ENCODE measurements around the gene IL17RC. TPM values are rescaled to one million over a fixed set of nuclear protein-coding genes. Genes with fewer than 3 reads are reported as not detected.

IL17RC gene
- total RNA-seq, 6 experiments from 2014 or later, result 19.5 to 53.4 (median 40.1) TPM

DNA sequence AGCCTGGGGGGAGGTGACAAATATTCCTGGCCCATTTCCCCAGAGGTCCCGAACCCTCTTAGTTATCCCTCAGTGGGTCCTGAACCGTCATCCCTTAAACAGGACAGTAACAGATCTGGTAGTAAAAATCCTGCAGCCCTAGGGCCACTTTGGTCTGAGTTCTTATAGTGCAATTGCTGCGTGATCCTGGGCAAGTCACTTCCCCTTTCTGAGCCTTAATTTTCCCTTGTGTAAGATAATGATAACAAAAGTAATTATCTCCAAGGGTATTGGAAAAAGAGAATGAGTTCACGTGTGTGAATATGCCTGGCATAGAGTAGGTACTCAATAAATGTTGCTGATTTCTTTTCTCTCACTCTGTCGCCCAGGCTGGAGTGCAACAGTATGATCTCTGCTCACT, 29.4 kb upstream of the IL17RC start:
- H3K4me1 ChIP-seq, result peaks cover 0 to 14% (median 4%) of the 10 kb centered on the region in 4 donors
- no peaks in the 10 kb centered on the region for H3K36me3 ChIP-seq
- DNase-seq, result no peak
- TF ChIP-seq, protein P1, sequence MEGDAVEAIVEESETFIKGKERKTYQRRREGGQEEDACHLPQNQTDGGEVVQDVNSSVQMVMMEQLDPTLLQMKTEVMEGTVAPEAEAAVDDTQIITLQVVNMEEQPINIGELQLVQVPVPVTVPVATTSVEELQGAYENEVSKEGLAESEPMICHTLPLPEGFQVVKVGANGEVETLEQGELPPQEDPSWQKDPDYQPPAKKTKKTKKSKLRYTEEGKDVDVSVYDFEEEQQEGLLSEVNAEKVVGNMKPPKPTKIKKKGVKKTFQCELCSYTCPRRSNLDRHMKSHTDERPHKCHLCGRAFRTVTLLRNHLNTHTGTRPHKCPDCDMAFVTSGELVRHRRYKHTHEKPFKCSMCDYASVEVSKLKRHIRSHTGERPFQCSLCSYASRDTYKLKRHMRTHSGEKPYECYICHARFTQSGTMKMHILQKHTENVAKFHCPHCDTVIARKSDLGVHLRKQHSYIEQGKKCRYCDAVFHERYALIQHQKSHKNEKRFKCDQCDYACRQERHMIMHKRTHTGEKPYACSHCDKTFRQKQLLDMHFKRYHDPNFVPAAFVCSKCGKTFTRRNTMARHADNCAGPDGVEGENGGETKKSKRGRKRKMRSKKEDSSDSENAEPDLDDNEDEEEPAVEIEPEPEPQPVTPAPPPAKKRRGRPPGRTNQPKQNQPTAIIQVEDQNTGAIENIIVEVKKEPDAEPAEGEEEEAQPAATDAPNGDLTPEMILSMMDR (IDR thresholded peaks at IDR 0.05), result no peak
- no peak for TF ChIP-seq POLR2A (IDR thresholded peaks at IDR 0.05)
- no peaks in the 10 kb centered on the region for H3K9me3 ChIP-seq
- H3K27me3 ChIP-seq, result no peaks in the 10 kb centered on the region
- no peak overlapping the region for H3K27ac ChIP-seq
- no peak for ATAC-seq
- intact Hi-C loops (cut with DNase I), result no loop called here
- H3K4me3 ChIP-seq, result no peak overlapping the region
- 67% methylated on average over 3 of the region's 5 CpGs for WGBS (ENCODE audit: insufficient coverage, low coverage, low lambda C conversion rate, missing lambda C conversion rate)

DNA sequence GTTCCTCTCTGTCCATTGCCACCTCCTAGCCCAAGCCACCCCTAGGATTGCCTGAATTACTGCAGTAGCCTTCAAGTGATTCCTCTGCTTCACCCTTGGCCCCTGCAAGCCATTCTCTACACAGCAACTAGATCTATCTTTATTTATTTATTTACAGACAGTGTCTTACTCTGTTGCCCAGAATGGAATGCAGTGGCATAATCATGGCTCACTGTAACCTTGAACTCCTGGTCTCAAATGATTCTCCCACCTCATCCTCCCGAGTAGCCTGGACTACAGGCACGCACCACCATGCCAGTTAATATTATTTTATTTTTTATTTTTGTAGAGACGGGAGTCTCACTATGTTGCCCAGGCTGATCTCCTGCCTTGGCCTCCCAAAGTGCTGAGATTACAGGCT, 28.4 kb upstream of the IL17RC start:
- Histone ChIP-seq H3K27me3 (no peaks in the 10 kb centered on the region), H3K36me3 (peaks cover 0 to 10% (median 0%) of the 10 kb centered on the region in 4 donors), H3K4me1 (peaks cover 0 to 14% (median 4%) of the 10 kb centered on the region in 4 donors), H3K9me3 (no peaks in the 10 kb centered on the region), H3K4me3 (no peak overlapping the region), H3K27ac (no peak overlapping the region)
- DNase-seq (no peak), ATAC-seq (no peak)
- intact Hi-C loops (cut with DNase I), result no loop called here
- 66% methylated on average over 3 of the region's 3 CpGs for WGBS (ENCODE audit: insufficient coverage, low coverage, low lambda C conversion rate, missing lambda C conversion rate)
- no peak for TF ChIP-seq POLR2A (IDR thresholded peaks at IDR 0.05)
- TF ChIP-seq, protein P1 (IDR thresholded peaks at IDR 0.05), result no peak

DNA sequence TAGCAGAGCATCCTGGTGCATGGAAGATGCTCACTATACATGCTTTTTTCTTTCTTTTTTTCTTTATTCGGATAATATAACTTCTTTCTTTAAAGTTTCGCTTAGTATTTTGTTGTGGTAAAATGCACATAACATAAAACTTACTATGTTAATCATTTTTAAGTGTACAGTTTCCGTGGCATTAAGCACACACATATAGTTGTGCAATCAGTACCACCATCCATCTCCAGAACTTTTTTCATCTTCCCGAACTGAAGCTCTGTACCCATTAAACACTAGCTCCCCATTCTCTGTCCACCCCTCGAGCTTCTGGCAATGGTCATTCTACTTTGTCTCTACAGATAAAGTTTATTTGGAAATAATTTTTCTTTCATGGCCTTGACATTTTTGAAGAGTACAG, 27.5 kb upstream of the IL17RC start:
- ATAC-seq (no peak), DNase-seq (no peak)
- H3K36me3 ChIP-seq, result peaks cover 0 to 10% (median 0%) of the 10 kb centered on the region in 4 donors
- H3K4me1 ChIP-seq, result peaks cover 0 to 14% (median 4%) of the 10 kb centered on the region in 4 donors
- intact Hi-C loops (cut with DNase I), result no loop called here
- H3K4me3 ChIP-seq, result no peak overlapping the region
- no peak overlapping the region for H3K27ac ChIP-seq
- H3K9me3 ChIP-seq, result no peaks in the 10 kb centered on the region
- H3K27me3 ChIP-seq, result no peaks in the 10 kb centered on the region
- WGBS (ENCODE audit: insufficient coverage, low coverage, low lambda C conversion rate, missing lambda C conversion rate), result 71% methylated on average over 5 of the region's 5 CpGs
- TF ChIP-seq POLR2A (IDR thresholded peaks at IDR 0.05), result no peak
- TF ChIP-seq, protein P1 (IDR thresholded peaks at IDR 0.05), result no peak

DNA sequence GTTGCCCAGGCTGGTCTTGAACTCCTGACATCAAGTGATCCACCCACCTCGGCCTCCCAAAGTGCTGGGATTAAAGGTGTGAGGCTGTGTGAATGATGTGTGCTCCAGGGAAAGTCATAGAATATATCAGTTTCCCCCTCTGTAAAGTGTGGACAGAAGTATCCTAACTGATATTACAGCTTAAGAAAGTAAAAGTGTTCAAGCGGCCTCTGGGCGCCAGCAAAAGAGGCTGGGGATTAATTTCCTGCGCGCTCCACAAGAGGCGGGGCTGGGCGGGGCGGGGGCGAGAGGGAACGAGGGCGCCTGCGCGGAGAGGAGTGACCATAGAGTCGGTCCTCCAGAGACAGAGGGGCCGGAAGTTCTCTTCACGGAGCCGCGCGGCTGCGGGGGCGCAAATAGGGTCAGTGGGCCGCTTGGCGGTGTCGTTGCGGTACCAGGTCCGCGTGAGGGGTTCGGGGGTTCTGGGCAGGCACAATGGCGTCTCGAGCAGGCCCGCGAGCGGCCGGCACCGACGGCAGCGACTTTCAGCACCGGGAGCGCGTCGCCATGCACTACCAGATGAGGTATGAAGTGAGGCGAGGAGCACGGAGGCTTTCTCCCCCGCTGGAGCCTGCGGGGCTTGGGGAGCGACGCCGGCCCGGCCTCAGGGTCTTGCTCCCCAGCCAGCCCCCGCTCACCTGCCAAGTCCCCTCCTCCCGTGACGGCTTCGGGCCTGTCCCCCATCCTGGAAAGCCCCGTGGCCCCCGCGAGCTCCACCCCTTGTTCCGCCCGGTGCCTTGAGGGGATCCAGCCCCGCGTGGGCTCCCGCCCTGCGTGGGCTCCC, 26.4 kb upstream of the IL17RC start, which contains the start of gene JAGN1:
JAGN1 (plus strand) TSS at position 362 of the 823 bp plus-strand sequence; CDS start at position 475, 113 bp downstream.
- peak within 1 kb of the TSS; percentile 77 to 95 (median 83) for H3K4me3 ChIP-seq
- peak within 1 kb of the TSS; percentile 85 to 94 (median 86) for H3K27ac ChIP-seq
- peaks cover 0 to 10% (median 0%) of the 10 kb centered on the region in 4 donors for H3K36me3 ChIP-seq
- DNase-seq, result peak; percentile 91 to 92 (median 91)
- H3K4me1 ChIP-seq, result peaks cover 0 to 14% (median 4%) of the 10 kb centered on the region in 4 donors
- H3K27me3 ChIP-seq, result no peaks in the 10 kb centered on the region
- no peaks in the 10 kb centered on the region for H3K9me3 ChIP-seq
- ATAC-seq, result peak; percentile 96 to 99 (median 98)
- TF ChIP-seq POLR2A (IDR thresholded peaks at IDR 0.05), result peak; percentile 85
- TF ChIP-seq, protein P1 (IDR thresholded peaks at IDR 0.05), result peak in 2 of 4 donors; percentile 6 to 9
- WGBS (ENCODE audit: insufficient coverage, low coverage, low lambda C conversion rate, missing lambda C conversion rate), result 0% methylated on average over 16 of the region's 62 CpGs
- intact Hi-C loops (cut with DNase I), result no loop called here

Data from right lobe of liver (tissue), 6 donors.